Panc1 (cell line): ENCODE results near the gene GREB1.

Source experiments
- POLR2AphosphoS5 ChIP-seq: IDR thresholded peaks from 2 replicates; pipeline ENCODE4 v1.6.1; 2012; ENCODE audit warnings: mild to moderate bottlenecking, low read depth, low read length, moderate library complexity
- TF ChIP-seq, protein P1 (sequence below): fragments of 450-650 bp; IDR thresholded peaks from 2 replicates; pipeline ENCODE4 v1.5.1; 2017; ENCODE audit warnings: mild to moderate bottlenecking
- TF ChIP-seq, protein P2 (sequence below), 2 experiments: IDR thresholded peaks; 2 replicates each; pipeline ENCODE4 v1.6.1; 2011 to 2012; ENCODE audit warnings: low read depth in 2 of 2, control low read depth in 1 of 2, low read length in 1 of 2, mild to moderate bottlenecking in 1 of 2, moderate library complexity in 1 of 2; ENCODE audit not compliant: insufficient read depth in 1 of 2

DNA sequence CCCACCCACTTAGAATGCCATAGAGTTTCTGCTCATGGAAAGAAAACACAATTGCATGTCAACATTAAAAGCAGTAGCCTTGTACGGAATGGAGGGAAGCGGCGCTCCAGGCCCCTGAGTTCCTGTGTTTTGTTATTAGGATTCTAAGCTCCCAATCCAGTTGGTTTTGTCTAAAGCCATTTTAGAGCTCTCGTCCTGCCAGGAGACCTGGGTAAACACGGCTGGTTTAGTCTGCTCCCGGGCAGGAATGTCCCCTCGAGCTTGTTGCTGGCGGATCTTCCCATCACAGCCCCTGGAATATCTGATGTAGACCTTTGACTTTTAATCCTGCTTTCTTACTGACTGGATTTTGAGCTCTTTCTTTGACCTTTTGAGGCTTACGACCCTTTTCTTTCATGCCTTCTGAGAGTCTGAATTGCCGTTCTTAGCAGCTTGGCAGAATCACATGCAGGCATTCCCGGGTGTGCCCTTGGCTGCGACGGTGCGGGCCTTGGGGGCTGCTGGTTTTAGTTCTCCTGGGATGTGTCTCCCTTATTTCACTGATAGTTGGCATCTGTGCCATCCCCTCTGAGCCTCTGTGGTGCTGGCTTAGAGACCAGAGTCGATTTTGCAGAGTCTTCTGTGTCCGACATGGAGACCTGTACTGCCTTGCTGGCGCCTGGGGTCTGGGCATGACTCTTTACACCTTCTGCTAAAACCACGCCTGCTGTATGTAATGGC, 25.4 kb downstream of the GREB1 start:
- TF ChIP-seq, protein P1, sequence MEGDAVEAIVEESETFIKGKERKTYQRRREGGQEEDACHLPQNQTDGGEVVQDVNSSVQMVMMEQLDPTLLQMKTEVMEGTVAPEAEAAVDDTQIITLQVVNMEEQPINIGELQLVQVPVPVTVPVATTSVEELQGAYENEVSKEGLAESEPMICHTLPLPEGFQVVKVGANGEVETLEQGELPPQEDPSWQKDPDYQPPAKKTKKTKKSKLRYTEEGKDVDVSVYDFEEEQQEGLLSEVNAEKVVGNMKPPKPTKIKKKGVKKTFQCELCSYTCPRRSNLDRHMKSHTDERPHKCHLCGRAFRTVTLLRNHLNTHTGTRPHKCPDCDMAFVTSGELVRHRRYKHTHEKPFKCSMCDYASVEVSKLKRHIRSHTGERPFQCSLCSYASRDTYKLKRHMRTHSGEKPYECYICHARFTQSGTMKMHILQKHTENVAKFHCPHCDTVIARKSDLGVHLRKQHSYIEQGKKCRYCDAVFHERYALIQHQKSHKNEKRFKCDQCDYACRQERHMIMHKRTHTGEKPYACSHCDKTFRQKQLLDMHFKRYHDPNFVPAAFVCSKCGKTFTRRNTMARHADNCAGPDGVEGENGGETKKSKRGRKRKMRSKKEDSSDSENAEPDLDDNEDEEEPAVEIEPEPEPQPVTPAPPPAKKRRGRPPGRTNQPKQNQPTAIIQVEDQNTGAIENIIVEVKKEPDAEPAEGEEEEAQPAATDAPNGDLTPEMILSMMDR = no peak
- TF ChIP-seq POLR2AphosphoS5 = no peak
- TF ChIP-seq, protein P2, sequence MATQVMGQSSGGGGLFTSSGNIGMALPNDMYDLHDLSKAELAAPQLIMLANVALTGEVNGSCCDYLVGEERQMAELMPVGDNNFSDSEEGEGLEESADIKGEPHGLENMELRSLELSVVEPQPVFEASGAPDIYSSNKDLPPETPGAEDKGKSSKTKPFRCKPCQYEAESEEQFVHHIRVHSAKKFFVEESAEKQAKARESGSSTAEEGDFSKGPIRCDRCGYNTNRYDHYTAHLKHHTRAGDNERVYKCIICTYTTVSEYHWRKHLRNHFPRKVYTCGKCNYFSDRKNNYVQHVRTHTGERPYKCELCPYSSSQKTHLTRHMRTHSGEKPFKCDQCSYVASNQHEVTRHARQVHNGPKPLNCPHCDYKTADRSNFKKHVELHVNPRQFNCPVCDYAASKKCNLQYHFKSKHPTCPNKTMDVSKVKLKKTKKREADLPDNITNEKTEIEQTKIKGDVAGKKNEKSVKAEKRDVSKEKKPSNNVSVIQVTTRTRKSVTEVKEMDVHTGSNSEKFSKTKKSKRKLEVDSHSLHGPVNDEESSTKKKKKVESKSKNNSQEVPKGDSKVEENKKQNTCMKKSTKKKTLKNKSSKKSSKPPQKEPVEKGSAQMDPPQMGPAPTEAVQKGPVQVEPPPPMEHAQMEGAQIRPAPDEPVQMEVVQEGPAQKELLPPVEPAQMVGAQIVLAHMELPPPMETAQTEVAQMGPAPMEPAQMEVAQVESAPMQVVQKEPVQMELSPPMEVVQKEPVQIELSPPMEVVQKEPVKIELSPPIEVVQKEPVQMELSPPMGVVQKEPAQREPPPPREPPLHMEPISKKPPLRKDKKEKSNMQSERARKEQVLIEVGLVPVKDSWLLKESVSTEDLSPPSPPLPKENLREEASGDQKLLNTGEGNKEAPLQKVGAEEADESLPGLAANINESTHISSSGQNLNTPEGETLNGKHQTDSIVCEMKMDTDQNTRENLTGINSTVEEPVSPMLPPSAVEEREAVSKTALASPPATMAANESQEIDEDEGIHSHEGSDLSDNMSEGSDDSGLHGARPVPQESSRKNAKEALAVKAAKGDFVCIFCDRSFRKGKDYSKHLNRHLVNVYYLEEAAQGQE (IDR thresholded peaks at IDR 0.05; ENCODE audit: insufficient read depth in 1 of 2, low read depth in 2 of 2, low read length in 1 of 2) = no peak
